Stomach (tissue), 4 donors: ENCODE measurements around the gene C1orf167.

Experiments used
- CTCF ChIP-seq, 7 experiments: fragments of 450-650 bp in 4 of 7; fragments of 200-600 bp in 3 of 7; sonication (generic) in 3 of 7; IDR thresholded peaks; one replicate each; pipeline ENCODE4 v1.5.1; 2016 to 2019; ENCODE audit warnings: antibody characterized with exemption in 7 of 7, control low read depth in 2 of 7, mild to moderate bottlenecking in 1 of 7
- EP300 ChIP-seq: sonication (generic); formaldehyde crosslinking; IDR thresholded peaks from one replicate; pipeline ENCODE4 v1.6.1; 2017; ENCODE audit warnings: antibody characterized with exemption
- POLR2A ChIP-seq, 4 donors: fragments of 450-650 bp; IDR thresholded peaks; one replicate each; pipeline ENCODE4 v1.6.1; 2016; ENCODE audit warnings: antibody characterized with exemption in 4 of 4, control low read depth in 2 of 4, mild to moderate bottlenecking in 1 of 4, moderate library complexity in 1 of 4
- POLR2AphosphoS5 ChIP-seq, 3 donors: sonication (generic); formaldehyde crosslinking; IDR thresholded peaks; one replicate each; pipeline ENCODE4 v1.6.1; 2016; ENCODE audit warnings: antibody characterized with exemption in 3 of 3

GRCh38 chr1:11790101-11790879 lies 28.3 kb downstream of the C1orf167 start:
- no peak for TF ChIP-seq CTCF (IDR thresholded peaks at IDR 0.05)
- no peak for TF ChIP-seq POLR2A (IDR thresholded peaks at IDR 0.05)
- TF ChIP-seq EP300: no peak
- no peak for TF ChIP-seq POLR2AphosphoS5 (IDR thresholded peaks at IDR 0.05)
